BJ (cell line): ENCODE data around the gene E2F8. TPM values are rescaled to one million over a fixed set of nuclear protein-coding genes. Genes with fewer than 3 reads are reported as not detected.

Source experiments
- CTCF ChIA-PET: fragments of 350-600 bp; formaldehyde crosslinking; extraction: SDS; loops from one replicate; lab custom pipeline; 2021; ENCODE audit warnings: antibody characterized with exemption, inconsistent platforms; lab: Yijun Ruan, JAX
- POLR2A ChIA-PET: fragments of 300-600 bp; sonication (Branson Sonifier 250); formaldehyde crosslinking; extraction: SDS; loops from one replicate; lab custom pipeline; 2021; ENCODE audit warnings: antibody characterized with exemption; lab: Charles Lee
- DNase-seq: peaks from one replicate; pipeline ENCODE4 v3.0.0-alpha.2; 2011; ENCODE audit warnings: low read depth
- H3K27me3 ChIP-seq: 2 replicates; pipeline ENCODE4 v1.6.0; 2011; ENCODE audit warnings: low read length; ENCODE audit not compliant: control insufficient read depth, insufficient read depth
- H3K36me3 ChIP-seq: 2 replicates; pipeline ENCODE4 v1.5.1; 2011; ENCODE audit warnings: low read length; ENCODE audit not compliant: control insufficient read depth, insufficient read depth
- H3K4me3 ChIP-seq: 2 replicates; pipeline ENCODE4 v1.5.1; 2011; ENCODE audit warnings: low read depth, mild to moderate bottlenecking, control low read depth, low read length
- polyA plus RNA-seq: library from polyadenylated mRNA; depleted of rRNA; stranded (reverse); fragments of >200 nt; gene quantifications from 2 replicates; pipeline ENCODE4 v1.2.3, GENCODE V29; 2011
- TF ChIP-seq, protein P1 (sequence below): IDR thresholded peaks from 2 replicates; pipeline ENCODE4 v1.5.1; 2011; ENCODE audit warnings: low read depth, mild to moderate bottlenecking, control low read depth, inconsistent platforms, low read length, moderate library complexity; ENCODE audit not compliant: insufficient read depth

Gene E2F8
- polyA plus RNA-seq, 1 experiment, result 2.0 TPM

- ChIA-PET POLR2A (no interaction called here), CTCF (no interaction called here)
- Histone ChIP-seq H3K36me3 (no peaks in the 10 kb centered on the region), H3K4me3 (no peak overlapping the region), H3K27me3 (peaks cover 4% of the 10 kb centered on the region; the same call in 1 of the 2 replicates)
- DNase-seq, result no peak
- TF ChIP-seq, protein P1, sequence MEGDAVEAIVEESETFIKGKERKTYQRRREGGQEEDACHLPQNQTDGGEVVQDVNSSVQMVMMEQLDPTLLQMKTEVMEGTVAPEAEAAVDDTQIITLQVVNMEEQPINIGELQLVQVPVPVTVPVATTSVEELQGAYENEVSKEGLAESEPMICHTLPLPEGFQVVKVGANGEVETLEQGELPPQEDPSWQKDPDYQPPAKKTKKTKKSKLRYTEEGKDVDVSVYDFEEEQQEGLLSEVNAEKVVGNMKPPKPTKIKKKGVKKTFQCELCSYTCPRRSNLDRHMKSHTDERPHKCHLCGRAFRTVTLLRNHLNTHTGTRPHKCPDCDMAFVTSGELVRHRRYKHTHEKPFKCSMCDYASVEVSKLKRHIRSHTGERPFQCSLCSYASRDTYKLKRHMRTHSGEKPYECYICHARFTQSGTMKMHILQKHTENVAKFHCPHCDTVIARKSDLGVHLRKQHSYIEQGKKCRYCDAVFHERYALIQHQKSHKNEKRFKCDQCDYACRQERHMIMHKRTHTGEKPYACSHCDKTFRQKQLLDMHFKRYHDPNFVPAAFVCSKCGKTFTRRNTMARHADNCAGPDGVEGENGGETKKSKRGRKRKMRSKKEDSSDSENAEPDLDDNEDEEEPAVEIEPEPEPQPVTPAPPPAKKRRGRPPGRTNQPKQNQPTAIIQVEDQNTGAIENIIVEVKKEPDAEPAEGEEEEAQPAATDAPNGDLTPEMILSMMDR, result no peak
Measured at GRCh38 chr11:19284881-19285280, 44.1 kb upstream of the E2F8 start.

DNA sequence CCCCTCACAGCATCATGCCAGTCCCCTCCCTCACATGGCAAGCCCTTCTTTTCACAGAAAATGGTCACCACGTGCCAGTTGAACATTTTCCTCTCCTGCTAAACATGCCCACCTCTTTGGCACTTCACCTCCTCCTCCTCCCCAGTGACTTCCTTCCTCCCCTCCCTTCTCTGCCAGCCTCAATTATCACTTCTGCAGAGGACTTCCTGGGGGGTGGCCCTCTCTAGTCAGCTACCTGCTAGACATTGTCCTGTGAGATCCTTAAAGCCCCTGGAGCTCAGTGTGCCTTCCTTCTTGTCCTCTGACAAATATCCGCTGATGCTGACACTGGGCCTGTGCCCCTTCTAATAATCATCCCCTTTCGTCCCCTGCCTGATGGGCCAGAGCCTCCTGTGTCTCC, 43.2 kb upstream of the E2F8 start:
- ChIA-PET CTCF (no interaction called here), POLR2A (no interaction called here)
- TF ChIP-seq, protein P1, result no peak
- Histone ChIP-seq H3K27me3 (peaks cover 3% of the 10 kb centered on the region; the same call in 1 of the 2 replicates), H3K36me3 (no peaks in the 10 kb centered on the region), H3K4me3 (no peak overlapping the region)
- no peak for DNase-seq

DNA sequence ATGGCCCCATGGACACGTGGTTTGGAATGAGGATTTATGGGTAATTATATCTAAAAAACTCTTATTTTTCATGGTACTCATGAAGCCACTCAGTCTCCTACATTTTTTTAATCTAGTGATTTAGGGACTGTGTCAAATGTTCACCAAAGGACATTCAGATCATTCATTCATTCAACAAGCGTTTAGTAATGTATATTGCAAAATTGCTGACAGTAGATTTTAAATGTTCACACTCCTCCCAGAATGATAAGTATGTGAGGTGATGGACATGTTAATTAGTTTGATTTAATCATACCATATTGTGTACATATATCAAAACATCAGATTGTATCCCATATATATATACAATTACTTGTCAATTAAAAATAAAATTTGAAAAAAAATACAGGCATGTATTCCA, 40.8 kb upstream of the E2F8 start:
- Histone ChIP-seq H3K27me3 (peaks cover 3% of the 10 kb centered on the region; the same call in 1 of the 2 replicates), H3K4me3 (no peak overlapping the region), H3K36me3 (no peaks in the 10 kb centered on the region)
- POLR2A ChIA-PET, result no interaction called here
- CTCF ChIA-PET, result interaction anchor here (1.9 kb wide), 1 partner anchor 22 kb away, joined by 11 read pairs; no protein-coding TSS in a partner anchor
- no peak for DNase-seq
- TF ChIP-seq, protein P1, result no peak

- ChIA-PET CTCF (interaction anchor here (1.9 kb wide), 1 partner anchor 21 kb away, joined by 11 read pairs; no protein-coding TSS in a partner anchor), POLR2A (no interaction called here)
- TF ChIP-seq, protein P1, result no peak
- H3K4me3 ChIP-seq, result no peak overlapping the region
- DNase-seq, result no peak
- H3K27me3 ChIP-seq, result peaks cover 2% of the 10 kb centered on the region; the same call in 1 of the 2 replicates
- no peaks in the 10 kb centered on the region for H3K36me3 ChIP-seq
Measured at GRCh38 chr11:19281041-19281440, 40.3 kb upstream of the E2F8 start.

DNA sequence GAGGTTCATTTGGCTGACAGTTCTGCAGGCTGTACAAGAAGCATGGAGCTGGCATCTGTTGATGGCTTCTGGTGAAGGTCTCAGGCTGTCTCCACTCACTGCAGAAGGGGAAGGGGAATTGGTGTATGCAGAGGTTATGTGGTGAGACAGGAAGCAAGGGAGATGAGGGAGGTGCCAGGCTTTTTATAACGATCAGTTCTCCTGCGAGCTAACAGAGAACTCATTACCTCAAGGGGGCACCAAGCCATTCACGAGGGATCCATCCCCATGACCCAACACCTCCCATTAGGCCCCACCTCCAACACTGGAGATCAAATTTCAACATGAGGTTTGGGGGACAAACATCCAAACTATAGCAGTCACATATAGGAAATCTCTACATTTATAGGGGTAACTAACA, 38.7 kb upstream of the E2F8 start:
- CTCF ChIA-PET, result interaction anchor here (1.8 kb wide), 2 partner anchors 16 to 20 kb away, joined by 3 read pairs; no protein-coding TSS in a partner anchor
- H3K27me3 ChIP-seq, result no peaks in the 10 kb centered on the region
- POLR2A ChIA-PET, result no interaction called here
- TF ChIP-seq, protein P1, result no peak
- no peak overlapping the region for H3K4me3 ChIP-seq
- H3K36me3 ChIP-seq, result no peaks in the 10 kb centered on the region
- DNase-seq, result no peak
